HL-60 (cell line): Measurements from ENCODE around the gene TMEM37.

Experiments
- DNase-seq, 2 experiments: peaks; one replicate each; pipeline ENCODE4 v3.0.0-alpha.2; 2010 to 2020; ENCODE audit warnings: low read depth in 1 of 2, low spot score in 1 of 2
- H3K27ac ChIP-seq: fragments of 250-450 bp; sonication (Bioruptor Pico); replicated peaks from 2 replicates; pipeline ENCODE4 v1.5.1; 2020; ENCODE audit warnings: mild to moderate bottlenecking, moderate library complexity
- H3K27me3 ChIP-seq: fragments of 250-450 bp; sonication (Bioruptor Pico); 2 replicates; pipeline ENCODE4 v1.5.1; 2021; ENCODE audit warnings: mild to moderate bottlenecking, moderate library complexity; ENCODE audit not compliant: insufficient read depth, poor library complexity, severe bottlenecking
- H3K4me3 ChIP-seq: replicated peaks from 2 replicates; pipeline ENCODE4 v1.5.1; 2011; ENCODE audit warnings: mild to moderate bottlenecking, control low read depth, low read length; ENCODE audit not compliant: insufficient read depth
- CTCF ChIP-seq: IDR thresholded peaks from one replicate; pipeline ENCODE4 v1.5.1; 2011; ENCODE audit warnings: low read length, control low read depth, inconsistent platforms; ENCODE audit not compliant: insufficient read depth
- GABPA ChIP-seq: IDR thresholded peaks from 2 replicates; pipeline ENCODE4 v1.6.1; 2012; ENCODE audit warnings: low read depth
- POLR2AphosphoS5 ChIP-seq: IDR thresholded peaks from 2 replicates; pipeline ENCODE4 v1.6.1; 2012; ENCODE audit warnings: low read depth
- SPI1 ChIP-seq: IDR thresholded peaks from 2 replicates; pipeline ENCODE4 v1.6.1; 2012; ENCODE audit warnings: low read depth, mild to moderate bottlenecking, borderline replicate concordance
- TF ChIP-seq, protein P1 (sequence below): IDR thresholded peaks from 2 replicates; pipeline ENCODE4 v1.6.1; 2012; ENCODE audit warnings: low read depth; ENCODE audit not compliant: insufficient replicate concordance

Gene TMEM37

GRCh38 chr2:119478978-119479295 lies 47.3 kb downstream of the TMEM37 start:
- TF ChIP-seq, protein P1, sequence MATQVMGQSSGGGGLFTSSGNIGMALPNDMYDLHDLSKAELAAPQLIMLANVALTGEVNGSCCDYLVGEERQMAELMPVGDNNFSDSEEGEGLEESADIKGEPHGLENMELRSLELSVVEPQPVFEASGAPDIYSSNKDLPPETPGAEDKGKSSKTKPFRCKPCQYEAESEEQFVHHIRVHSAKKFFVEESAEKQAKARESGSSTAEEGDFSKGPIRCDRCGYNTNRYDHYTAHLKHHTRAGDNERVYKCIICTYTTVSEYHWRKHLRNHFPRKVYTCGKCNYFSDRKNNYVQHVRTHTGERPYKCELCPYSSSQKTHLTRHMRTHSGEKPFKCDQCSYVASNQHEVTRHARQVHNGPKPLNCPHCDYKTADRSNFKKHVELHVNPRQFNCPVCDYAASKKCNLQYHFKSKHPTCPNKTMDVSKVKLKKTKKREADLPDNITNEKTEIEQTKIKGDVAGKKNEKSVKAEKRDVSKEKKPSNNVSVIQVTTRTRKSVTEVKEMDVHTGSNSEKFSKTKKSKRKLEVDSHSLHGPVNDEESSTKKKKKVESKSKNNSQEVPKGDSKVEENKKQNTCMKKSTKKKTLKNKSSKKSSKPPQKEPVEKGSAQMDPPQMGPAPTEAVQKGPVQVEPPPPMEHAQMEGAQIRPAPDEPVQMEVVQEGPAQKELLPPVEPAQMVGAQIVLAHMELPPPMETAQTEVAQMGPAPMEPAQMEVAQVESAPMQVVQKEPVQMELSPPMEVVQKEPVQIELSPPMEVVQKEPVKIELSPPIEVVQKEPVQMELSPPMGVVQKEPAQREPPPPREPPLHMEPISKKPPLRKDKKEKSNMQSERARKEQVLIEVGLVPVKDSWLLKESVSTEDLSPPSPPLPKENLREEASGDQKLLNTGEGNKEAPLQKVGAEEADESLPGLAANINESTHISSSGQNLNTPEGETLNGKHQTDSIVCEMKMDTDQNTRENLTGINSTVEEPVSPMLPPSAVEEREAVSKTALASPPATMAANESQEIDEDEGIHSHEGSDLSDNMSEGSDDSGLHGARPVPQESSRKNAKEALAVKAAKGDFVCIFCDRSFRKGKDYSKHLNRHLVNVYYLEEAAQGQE: no peak
- no peak for TF ChIP-seq SPI1
- no peak for TF ChIP-seq POLR2AphosphoS5
- TF ChIP-seq CTCF: no peak
- no peak for TF ChIP-seq GABPA
- H3K27me3 ChIP-seq: no peaks in the 10 kb centered on the region

DNA sequence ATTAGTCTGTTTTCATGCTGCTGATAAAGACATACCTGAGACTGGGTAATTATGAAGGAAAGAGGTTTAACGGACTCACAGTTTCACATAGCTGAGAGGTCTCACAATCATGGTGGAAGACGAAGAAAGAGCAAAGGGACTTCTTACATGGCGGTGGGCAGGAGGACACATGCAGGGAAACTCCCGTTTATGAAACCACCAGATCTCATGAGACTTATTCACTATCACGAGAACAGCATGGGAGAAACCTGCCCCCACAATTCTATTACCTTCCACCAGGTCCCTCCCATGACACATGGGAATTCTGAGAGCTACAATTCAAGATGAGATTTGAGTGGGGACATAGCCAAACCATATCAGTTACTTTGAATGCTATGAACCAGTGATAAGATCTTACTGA lies 48.5 kb downstream of the TMEM37 start:
- TF ChIP-seq CTCF: no peak
- TF ChIP-seq, protein P1: no peak
- no peak for TF ChIP-seq GABPA
- TF ChIP-seq SPI1: no peak
- no peak for TF ChIP-seq POLR2AphosphoS5
- DNase-seq: no peak

More at GRCh38 chr2:119478978-119479295, 47.3 kb downstream of the TMEM37 start:
- DNase-seq: no peak
- Histone ChIP-seq H3K27ac (no peak overlapping the region), H3K4me3 (no peak overlapping the region)

DNA sequence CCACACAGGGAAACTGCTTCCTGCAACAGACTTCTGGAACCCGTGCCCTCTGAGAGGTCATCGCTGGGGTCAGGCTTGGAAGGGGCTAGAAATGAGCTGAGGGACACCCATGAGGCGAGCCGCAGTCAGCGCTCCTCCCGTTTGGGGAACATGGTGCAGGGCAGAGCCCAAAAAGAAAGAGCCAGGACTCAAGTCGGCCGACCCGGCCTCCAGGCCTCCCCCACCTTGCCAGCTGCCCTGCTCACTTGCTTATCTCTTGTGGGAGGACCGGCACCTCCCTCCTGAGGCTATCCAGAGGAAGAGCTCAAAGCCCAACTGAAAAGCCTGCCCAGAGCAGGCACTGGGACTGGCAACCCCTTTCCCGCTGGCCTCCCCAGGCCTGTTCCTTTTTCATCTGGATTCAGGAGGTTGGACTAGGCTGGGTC lies 49.1 kb downstream of the TMEM37 start:
- DNase-seq: no peak
- Histone ChIP-seq H3K27ac (no peak overlapping the region), H3K4me3 (no peak overlapping the region), H3K27me3 (no peaks in the 10 kb centered on the region)
- TF ChIP-seq, protein P1: no peak
- TF ChIP-seq GABPA (no peak), SPI1 (no peak), POLR2AphosphoS5 (no peak), CTCF (no peak)

More for the DNA sequence above, 48.5 kb downstream of the TMEM37 start:
- Histone ChIP-seq H3K27ac (no peak overlapping the region), H3K27me3 (no peaks in the 10 kb centered on the region), H3K4me3 (no peak overlapping the region)
